DND-41 (cell line): ENCODE data around the gene GFI1B.

Experiments
- CTCF ChIP-seq: IDR thresholded peaks from 2 replicates; pipeline ENCODE4 v1.5.1; 2012; ENCODE audit warnings: borderline replicate concordance, low read length, moderate library complexity, mild to moderate bottlenecking; ENCODE audit not compliant: poor library complexity, severe bottlenecking; ENCODE audit errors: extremely low read depth
- EZH2 ChIP-seq: IDR thresholded peaks from 3 replicates; pipeline ENCODE4 v1.6.1; 2012; ENCODE audit warnings: borderline replicate concordance, low read depth, mild to moderate bottlenecking, moderate library complexity, low read length, inconsistent platforms; ENCODE audit not compliant: severe bottlenecking

DNA sequence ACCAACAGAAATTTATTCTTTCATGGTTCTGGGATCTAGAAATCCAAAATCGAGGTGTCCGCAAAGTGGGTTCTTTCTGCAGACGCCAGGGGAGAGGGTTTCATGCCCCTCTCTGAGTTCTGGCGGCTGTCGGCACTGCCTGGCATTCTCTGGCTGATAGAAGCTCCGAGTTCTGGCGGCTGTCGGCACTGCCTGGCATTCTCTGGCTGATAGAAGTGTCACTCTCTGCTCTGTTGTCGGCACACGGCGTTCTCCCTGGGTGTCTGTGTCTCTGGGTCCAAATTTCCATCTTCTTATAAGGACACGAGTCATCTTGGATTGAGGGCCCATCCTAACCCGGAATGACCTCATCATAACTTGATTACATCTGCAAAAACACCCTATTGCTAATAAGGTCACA lies 7.6 kb downstream of the GFI1B start:
- no peak for TF ChIP-seq CTCF
- no peak for TF ChIP-seq EZH2
